OCI-LY1 (cell line): ENCODE measurements around the gene MAP7.

Experiments used
- H2AFZ ChIP-seq: fragments of 200-600 bp; sonication (generic), shearing (Covaris generic); 2 replicates; pipeline ENCODE4 v1.6.0; 2014; ENCODE audit warnings: antibody characterized with exemption, mild to moderate bottlenecking, low read length
- H3F3A ChIP-seq: fragments of 200-600 bp; sonication (generic), shearing (Covaris generic); 2 replicates; pipeline ENCODE4 v1.6.0; 2014; ENCODE audit warnings: mild to moderate bottlenecking, antibody characterized with exemption, low read length, moderate library complexity; ENCODE audit not compliant: insufficient read depth
- H3K27ac ChIP-seq: fragments of 200-600 bp; sonication (generic); 2 replicates; pipeline ENCODE4 v1.5.1; 2014; ENCODE audit warnings: low read length, mixed run types, mild to moderate bottlenecking, low read depth; ENCODE audit not compliant: poor library complexity, severe bottlenecking
- H3K27me3 ChIP-seq: fragments of 200-600 bp; sonication (generic); 2 replicates; pipeline ENCODE4 v1.6.0; 2014; ENCODE audit warnings: antibody characterized with exemption, mild to moderate bottlenecking, low read length, moderate library complexity; ENCODE audit not compliant: insufficient read depth
- H3K36me3 ChIP-seq: fragments of 200-600 bp; sonication (generic); 2 replicates; pipeline ENCODE4 v1.6.1; 2014; ENCODE audit warnings: mild to moderate bottlenecking, antibody characterized with exemption, low read length, moderate library complexity, mixed read lengths; ENCODE audit not compliant: insufficient read depth
- H3K4me1 ChIP-seq: fragments of 200-600 bp; sonication (generic); 2 replicates; pipeline ENCODE4 v1.5.1; 2014; ENCODE audit warnings: mild to moderate bottlenecking, low read length, moderate library complexity; ENCODE audit not compliant: insufficient read depth, severe bottlenecking
- H3K4me2 ChIP-seq: fragments of 200-600 bp; sonication (generic), shearing (Covaris generic); 2 replicates; pipeline ENCODE4 v1.6.1; 2014; ENCODE audit warnings: low read length
- H3K4me3 ChIP-seq: fragments of 200-600 bp; sonication (generic); 2 replicates; pipeline ENCODE4 v1.5.1; 2014; ENCODE audit warnings: low read length, low read depth, mild to moderate bottlenecking, mixed read lengths; ENCODE audit not compliant: poor library complexity, severe bottlenecking
- H3K79me2 ChIP-seq: fragments of 200-600 bp; shearing (Covaris generic); 2 replicates; pipeline ENCODE4 v1.6.1; 2016; ENCODE audit warnings: mixed run types, low read length, mixed read lengths; ENCODE audit not compliant: insufficient read depth
- H3K9ac ChIP-seq: fragments of 200-600 bp; sonication (generic), shearing (Covaris generic); 2 replicates; pipeline ENCODE4 v1.6.1; 2014; ENCODE audit warnings: mild to moderate bottlenecking, low read length, mixed read lengths
- H3K9me2 ChIP-seq: fragments of 200-600 bp; sonication (generic), shearing (Covaris generic); 2 replicates; pipeline ENCODE4 v1.6.1; 2014; ENCODE audit warnings: low read depth, mild to moderate bottlenecking, low read length, mixed read lengths
- H3K9me3 ChIP-seq: fragments of 200-600 bp; shearing (Covaris generic); 2 replicates; pipeline ENCODE4 v1.6.1; 2014; ENCODE audit warnings: low read length, mixed read lengths
- H4K20me1 ChIP-seq: fragments of 200-600 bp; sonication (generic), shearing (Covaris generic); 2 replicates; pipeline ENCODE4 v1.6.0; 2016; ENCODE audit warnings: mild to moderate bottlenecking, low read length; ENCODE audit not compliant: insufficient read depth
- EZH2 ChIP-seq: fragments of 200-600 bp; sonication (generic), shearing (Covaris generic); IDR thresholded peaks from 2 replicates; pipeline ENCODE4 v1.8.0; 2017; ENCODE audit warnings: borderline replicate concordance, mixed run types, mild to moderate bottlenecking, antibody characterized with exemption, low read length, moderate library complexity, mixed read lengths
- TF ChIP-seq, protein P1 (sequence below): fragments of 200-600 bp; sonication (generic), shearing (Covaris generic); IDR thresholded peaks from 2 replicates; pipeline ENCODE4 v1.5.1; 2017; ENCODE audit warnings: mild to moderate bottlenecking, antibody characterized with exemption, low read length, moderate library complexity, mixed read lengths

MAP7 gene

DNA sequence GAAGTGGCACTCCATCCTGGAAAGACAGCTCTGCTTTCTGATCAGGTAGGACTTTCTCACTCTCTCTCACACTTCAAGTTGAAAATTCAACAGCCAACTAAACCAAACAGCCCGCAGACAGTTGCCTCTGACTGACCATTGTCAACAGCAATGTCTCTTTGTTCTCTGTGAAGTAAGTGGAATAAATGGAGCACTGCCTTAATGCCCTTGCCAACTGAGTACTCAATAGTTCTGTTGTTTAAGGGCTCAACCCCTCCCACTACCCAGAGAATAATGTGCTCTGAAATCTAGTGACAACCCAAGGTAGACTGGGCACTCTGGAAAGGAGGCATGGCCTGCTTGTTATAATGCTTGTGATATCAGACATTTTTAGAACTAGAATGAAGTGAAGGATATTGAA is 243.8 kb downstream of the MAP7 start:
- H3K27me3 ChIP-seq, result no peaks in the 10 kb centered on the region

DNA sequence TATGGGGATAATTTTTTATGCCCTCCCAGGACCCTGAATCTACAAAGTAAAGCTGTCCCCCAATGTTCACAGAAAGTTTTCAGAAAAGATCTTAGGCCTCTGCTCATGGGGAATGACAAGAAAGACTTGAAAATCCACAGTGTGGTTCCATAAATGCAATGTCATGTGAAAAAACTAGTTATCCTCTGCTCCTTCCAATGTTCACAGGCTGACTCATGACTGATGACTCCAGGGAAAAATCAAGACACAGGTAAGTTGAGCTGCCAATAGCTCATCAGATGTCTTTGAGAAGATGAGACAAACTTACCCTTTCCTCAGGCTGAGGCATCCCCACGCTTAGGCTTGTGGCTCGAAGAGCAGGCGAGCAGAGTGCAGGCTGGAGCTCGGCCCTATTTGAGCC is 245.8 kb downstream of the MAP7 start:
- H3F3A ChIP-seq, result no peaks in the 10 kb centered on the region
- no peak overlapping the region for H3K27ac ChIP-seq
- no peak overlapping the region for H3K4me3 ChIP-seq
- H4K20me1 ChIP-seq, result no peaks in the 10 kb centered on the region
- H3K9me2 ChIP-seq, result no peaks in the 10 kb centered on the region
- TF ChIP-seq EZH2, result no peak
- TF ChIP-seq, protein P1, sequence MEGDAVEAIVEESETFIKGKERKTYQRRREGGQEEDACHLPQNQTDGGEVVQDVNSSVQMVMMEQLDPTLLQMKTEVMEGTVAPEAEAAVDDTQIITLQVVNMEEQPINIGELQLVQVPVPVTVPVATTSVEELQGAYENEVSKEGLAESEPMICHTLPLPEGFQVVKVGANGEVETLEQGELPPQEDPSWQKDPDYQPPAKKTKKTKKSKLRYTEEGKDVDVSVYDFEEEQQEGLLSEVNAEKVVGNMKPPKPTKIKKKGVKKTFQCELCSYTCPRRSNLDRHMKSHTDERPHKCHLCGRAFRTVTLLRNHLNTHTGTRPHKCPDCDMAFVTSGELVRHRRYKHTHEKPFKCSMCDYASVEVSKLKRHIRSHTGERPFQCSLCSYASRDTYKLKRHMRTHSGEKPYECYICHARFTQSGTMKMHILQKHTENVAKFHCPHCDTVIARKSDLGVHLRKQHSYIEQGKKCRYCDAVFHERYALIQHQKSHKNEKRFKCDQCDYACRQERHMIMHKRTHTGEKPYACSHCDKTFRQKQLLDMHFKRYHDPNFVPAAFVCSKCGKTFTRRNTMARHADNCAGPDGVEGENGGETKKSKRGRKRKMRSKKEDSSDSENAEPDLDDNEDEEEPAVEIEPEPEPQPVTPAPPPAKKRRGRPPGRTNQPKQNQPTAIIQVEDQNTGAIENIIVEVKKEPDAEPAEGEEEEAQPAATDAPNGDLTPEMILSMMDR, result no peak
- H3K36me3 ChIP-seq, result no peaks in the 10 kb centered on the region
- no peaks in the 10 kb centered on the region for H3K27me3 ChIP-seq
- H3K4me1 ChIP-seq, result no peaks in the 10 kb centered on the region
- peaks cover 6% of the 10 kb centered on the region; the same call in 1 of the 2 replicates for H3K9me3 ChIP-seq
- H3K4me2 ChIP-seq, result no peak overlapping the region
- no peak overlapping the region for H3K9ac ChIP-seq
- H3K79me2 ChIP-seq, result no peaks in the 10 kb centered on the region
- H2AFZ ChIP-seq, result no peak overlapping the region

More for the DNA sequence above, 243.8 kb downstream of the MAP7 start:
- TF ChIP-seq, protein P1, result no peak
- TF ChIP-seq EZH2, result no peak
- Histone ChIP-seq H3K9me2 (no peaks in the 10 kb centered on the region), H3K4me3 (no peak overlapping the region), H3K36me3 (no peaks in the 10 kb centered on the region), H3K79me2 (no peaks in the 10 kb centered on the region), H3K27ac (no peak overlapping the region), H3K9ac (no peak overlapping the region), H3K4me2 (no peak overlapping the region), H2AFZ (no peak overlapping the region), H3K4me1 (no peaks in the 10 kb centered on the region), H3F3A (no peaks in the 10 kb centered on the region), H4K20me1 (no peaks in the 10 kb centered on the region), H3K9me3 (peaks cover 6% of the 10 kb centered on the region; the same call in 1 of the 2 replicates)

DNA sequence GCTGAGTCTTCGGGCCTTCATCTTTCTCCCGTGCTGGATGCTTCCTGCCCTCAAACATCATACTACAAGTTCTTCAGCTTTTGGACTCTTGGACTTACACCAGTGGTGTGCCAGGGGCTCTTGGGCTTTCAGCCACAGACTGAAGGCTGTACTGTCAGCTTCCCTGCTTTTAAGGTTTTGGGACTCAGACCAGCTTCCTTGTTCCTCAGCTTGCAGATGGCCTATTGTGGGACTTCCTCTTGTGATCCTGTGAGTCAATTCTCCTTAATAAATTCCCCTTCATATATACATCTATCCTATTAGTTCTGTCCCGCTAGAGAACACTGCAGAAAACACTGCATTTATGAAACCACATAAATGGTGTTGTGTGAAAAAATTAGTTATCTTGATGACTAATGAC is 246.7 kb downstream of the MAP7 start:
- Histone ChIP-seq H3K9ac (no peak overlapping the region), H3K4me2 (no peak overlapping the region), H3K4me1 (no peaks in the 10 kb centered on the region), H3K27me3 (no peaks in the 10 kb centered on the region), H3F3A (no peaks in the 10 kb centered on the region), H3K9me2 (no peaks in the 10 kb centered on the region), H3K4me3 (no peak overlapping the region), H4K20me1 (no peaks in the 10 kb centered on the region), H3K27ac (no peak overlapping the region), H2AFZ (no peak overlapping the region), H3K79me2 (no peaks in the 10 kb centered on the region), H3K36me3 (no peaks in the 10 kb centered on the region), H3K9me3 (peaks cover 6% of the 10 kb centered on the region; the same call in 1 of the 2 replicates)
- TF ChIP-seq, protein P1, result no peak
- no peak for TF ChIP-seq EZH2
